ENCODE data around the gene ARGLU1.

GRCh38 chr13:106537521-106537920, 30.4 kb downstream of the ARGLU1 start:
- TF ChIP-seq EZH2 (IDR thresholded peaks at IDR 0.05): no peak
- no peak for TF ChIP-seq POLR2AphosphoS5 (IDR thresholded peaks at IDR 0.05; ENCODE audit: borderline replicate concordance, low read depth, low read length)

Data from SK-N-MC (cell line).